PFSK-1 (cell line): ENCODE data around the gene STUM.

ENCODE experiments used
- FOXP2 ChIP-seq: optimal IDR thresholded peaks from 2 replicates; pipeline ENCODE3; 2011; ENCODE audit warnings: borderline replicate concordance, control low read depth, inconsistent platforms; ENCODE audit not compliant: insufficient read depth; ENCODE audit errors: extremely low read length, extremely low read depth
- POLR2AphosphoS5 ChIP-seq: IDR thresholded peaks from 2 replicates; pipeline ENCODE4 v1.6.1; 2012; ENCODE audit warnings: low read depth, mild to moderate bottlenecking, control low read depth, low read length, moderate library complexity
- REST ChIP-seq, 2 experiments: IDR thresholded peaks; 2 replicates each; pipeline versions ENCODE4 v1.6.1 to v1.8.0; 2011 to 2012; ENCODE audit warnings: low read depth in 2 of 2, low read length in 2 of 2, control low read depth in 1 of 2, inconsistent platforms in 1 of 2, mild to moderate bottlenecking in 1 of 2, moderate library complexity in 1 of 2; ENCODE audit not compliant: insufficient read depth in 1 of 2
- SIN3A ChIP-seq: IDR thresholded peaks from 2 replicates; pipeline ENCODE4 v1.6.1; 2012; ENCODE audit warnings: mild to moderate bottlenecking, low read length, moderate library complexity, borderline replicate concordance; ENCODE audit not compliant: insufficient read depth
- TAF1 ChIP-seq: IDR thresholded peaks from 2 replicates; pipeline ENCODE4 v1.6.1; 2012; ENCODE audit warnings: low read length, control low read depth, borderline replicate concordance; ENCODE audit not compliant: insufficient read depth

STUM gene

GRCh38 chr1:226646870-226647449 is 98.4 kb downstream of the STUM start:
- TF ChIP-seq REST (IDR thresholded peaks at IDR 0.05; ENCODE audit: insufficient read depth in 1 of 2, low read depth in 2 of 2, low read length in 2 of 2), result no peak

- TF ChIP-seq SIN3A (no peak), TAF1 (no peak), POLR2AphosphoS5 (no peak), REST (IDR thresholded peaks at IDR 0.05; ENCODE audit: insufficient read depth in 1 of 2, low read depth in 2 of 2, low read length in 2 of 2) (no peak), FOXP2 (no peak)
Measured at GRCh38 chr1:226647719-226648118, 99.2 kb downstream of the STUM start.

GRCh38 chr1:226648421-226648820 is 99.9 kb downstream of the STUM start:
- no peak for TF ChIP-seq REST (IDR thresholded peaks at IDR 0.05; ENCODE audit: insufficient read depth in 1 of 2, low read depth in 2 of 2, low read length in 2 of 2)
- no peak for TF ChIP-seq SIN3A
- TF ChIP-seq TAF1, result no peak
- TF ChIP-seq POLR2AphosphoS5, result no peak
- TF ChIP-seq FOXP2, result no peak

- no peak for TF ChIP-seq POLR2AphosphoS5
Measured at GRCh38 chr1:226649244-226649643, 100.7 kb downstream of the STUM start.

- no peak for TF ChIP-seq POLR2AphosphoS5
- TF ChIP-seq REST (IDR thresholded peaks at IDR 0.05; ENCODE audit: insufficient read depth in 1 of 2, low read depth in 2 of 2, low read length in 2 of 2), result no peak
- no peak for TF ChIP-seq SIN3A
- no peak for TF ChIP-seq FOXP2
- no peak for TF ChIP-seq TAF1
Measured at GRCh38 chr1:226649780-226650179, 101.2 kb downstream of the STUM start.
